DND-41 (cell line): ENCODE results near the gene NFX1.

Experiments
- ATAC-seq: fragments of 200-7000 bp; cut with Tn5 transposase; 3 replicates; pipeline ENCODE4 v1.9.1; 2021; ENCODE audit warnings: low read depth; ENCODE audit not compliant: insufficient read depth
- DNase-seq: peaks from one replicate; pipeline ENCODE4 v3.0.0-alpha.2; 2020
- H2AFZ ChIP-seq: 2 replicates; pipeline ENCODE4 v1.6.0; 2012; ENCODE audit warnings: low read depth, low read length
- H3K27ac ChIP-seq: 2 replicates; pipeline ENCODE4 v1.5.1; 2012; ENCODE audit warnings: low read length, inconsistent platforms
- H3K27me3 ChIP-seq: fragments of 200-600 bp; sonication (generic); 2 replicates; pipeline ENCODE4 v1.6.0; 2012; ENCODE audit warnings: low read length, mild to moderate bottlenecking, inconsistent platforms; ENCODE audit not compliant: insufficient read depth, poor library complexity
- H3K36me3 ChIP-seq: 2 replicates; pipeline ENCODE4 v1.5.1; 2012; ENCODE audit warnings: low read length, inconsistent platforms; ENCODE audit not compliant: insufficient read depth
- H3K4me1 ChIP-seq: 2 replicates; pipeline ENCODE4 v1.5.1; 2012; ENCODE audit warnings: mild to moderate bottlenecking, low read length; ENCODE audit not compliant: insufficient read depth
- H3K4me2 ChIP-seq: 2 replicates; pipeline ENCODE4 v1.6.0; 2012; ENCODE audit warnings: mild to moderate bottlenecking, moderate library complexity, low read length, inconsistent platforms; ENCODE audit not compliant: insufficient read depth
- H3K4me3 ChIP-seq, 2 experiments: fragments of 200-600 bp in 1 of 2; shearing (Covaris generic) in 1 of 2; 2 replicates each; pipeline ENCODE4 v1.5.1; 2012 to 2016; ENCODE audit warnings: inconsistent platforms in 2 of 2, low read length in 2 of 2, mild to moderate bottlenecking in 2 of 2, low read depth in 1 of 2, moderate library complexity in 1 of 2
- H3K79me2 ChIP-seq: 2 replicates; pipeline ENCODE4 v1.6.0; 2012; ENCODE audit warnings: low read length, inconsistent platforms; ENCODE audit not compliant: insufficient read depth
- H3K9ac ChIP-seq: 2 replicates; pipeline ENCODE4 v1.6.0; 2012; ENCODE audit warnings: low read depth, mild to moderate bottlenecking, inconsistent platforms, low read length, moderate library complexity
- H3K9me3 ChIP-seq: 2 replicates; pipeline ENCODE4 v1.5.1; 2012; ENCODE audit warnings: low read length, moderate library complexity, mild to moderate bottlenecking, inconsistent platforms; ENCODE audit not compliant: insufficient read depth, severe bottlenecking
- H4K20me1 ChIP-seq: 2 replicates; pipeline ENCODE4 v1.6.0; 2012; ENCODE audit warnings: low read length; ENCODE audit not compliant: insufficient read depth
- CTCF ChIP-seq: IDR thresholded peaks from 2 replicates; pipeline ENCODE4 v1.5.1; 2012; ENCODE audit warnings: borderline replicate concordance, low read length, moderate library complexity, mild to moderate bottlenecking; ENCODE audit not compliant: poor library complexity, severe bottlenecking; ENCODE audit errors: extremely low read depth
- EZH2 ChIP-seq: IDR thresholded peaks from 3 replicates; pipeline ENCODE4 v1.6.1; 2012; ENCODE audit warnings: borderline replicate concordance, low read depth, mild to moderate bottlenecking, moderate library complexity, low read length, inconsistent platforms; ENCODE audit not compliant: severe bottlenecking

Gene NFX1

DNA sequence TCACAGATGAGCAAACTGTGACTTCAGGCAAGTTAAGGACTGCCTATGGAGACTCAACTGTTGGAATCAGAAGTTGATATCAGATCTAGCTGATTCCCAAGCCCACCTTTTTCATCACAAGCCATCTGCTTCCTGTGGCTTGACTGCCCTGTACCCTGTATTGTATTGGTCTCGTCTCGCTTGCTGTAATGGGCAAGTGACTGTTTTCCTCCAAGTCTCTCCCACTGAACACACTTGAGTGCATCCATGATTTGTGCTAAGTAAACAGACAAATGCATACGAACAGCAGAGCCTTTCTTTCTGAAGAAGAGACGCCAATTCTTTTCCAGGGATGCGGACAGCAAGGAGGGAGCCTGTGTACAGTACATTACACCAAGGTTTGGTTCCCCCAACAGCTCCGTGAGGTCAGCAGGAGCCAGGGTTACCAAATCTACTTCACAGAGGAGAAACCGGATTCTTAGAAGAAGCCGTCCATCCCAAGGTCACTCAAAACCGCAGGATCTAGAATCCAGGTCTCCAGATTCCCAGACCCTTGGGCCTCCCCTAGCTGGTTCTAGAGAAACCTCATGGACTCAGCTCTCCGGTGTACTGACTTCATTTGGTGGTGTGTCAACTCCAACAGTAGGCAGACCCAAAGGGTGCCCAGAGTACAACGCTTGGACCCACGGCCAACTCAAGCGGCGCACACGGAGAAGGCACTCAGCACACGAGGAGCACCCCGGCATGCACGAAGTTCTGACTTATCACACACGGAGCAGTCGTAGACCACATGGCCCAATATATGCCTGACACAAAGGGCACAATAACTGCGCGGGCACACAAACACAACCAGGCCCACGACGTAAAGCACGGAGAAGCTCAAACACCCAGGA, 26.9 kb upstream of the NFX1 start:
- H3K27ac ChIP-seq, result peak overlapping the region; percentile 48
- H3K4me1 ChIP-seq, result peaks cover 36% of the 10 kb centered on the region
- peaks cover 2% of the 10 kb centered on the region; the same call in 1 of the 2 replicates for H4K20me1 ChIP-seq
- H3K27me3 ChIP-seq, result no peaks in the 10 kb centered on the region
- peak overlapping the region; percentile 94 for H3K9ac ChIP-seq
- peak overlapping the region; percentile 75 to 97 for H3K4me3 ChIP-seq
- H3K4me2 ChIP-seq, result peak overlapping the region; percentile 74
- peak overlapping the region; percentile 82 for H2AFZ ChIP-seq
- DNase-seq (peak; percentile 29), ATAC-seq (no peak)
- H3K36me3 ChIP-seq, result peaks cover 65% of the 10 kb centered on the region
- TF ChIP-seq EZH2, result no peak
- TF ChIP-seq CTCF, result no peak
- no peaks in the 10 kb centered on the region for H3K9me3 ChIP-seq
- H3K79me2 ChIP-seq, result peaks cover 55% of the 10 kb centered on the region

- peaks cover 59% of the 10 kb centered on the region for H3K36me3 ChIP-seq
- H2AFZ ChIP-seq, result peak overlapping the region; percentile 82
- peaks cover 2% of the 10 kb centered on the region; the same call in 1 of the 2 replicates for H4K20me1 ChIP-seq
- TF ChIP-seq CTCF (no peak), EZH2 (no peak)
- H3K9ac ChIP-seq, result peak overlapping the region; percentile 94
- H3K4me1 ChIP-seq, result peaks cover 36% of the 10 kb centered on the region
- H3K27ac ChIP-seq, result peak overlapping the region; percentile 48
- H3K9me3 ChIP-seq, result no peaks in the 10 kb centered on the region
- H3K79me2 ChIP-seq, result peaks cover 55% of the 10 kb centered on the region
- DNase-seq, result peak; percentile 50
- H3K4me2 ChIP-seq, result peak overlapping the region; percentile 74
- peak; percentile 18 for ATAC-seq
- H3K27me3 ChIP-seq, result no peaks in the 10 kb centered on the region
- peak overlapping the region; percentile 75 to 97 for H3K4me3 ChIP-seq
These were observed 26.3 kb upstream of the NFX1 start for GRCh38 chr9:33264003-33264472.

GRCh38 chr9:33264473-33265177, 25.7 kb upstream of the NFX1 start, which contains the start of the genes BAG1 and CHMP5:
Gene BAG1, minus strand, starts transcription at chr9:33264708.
Gene CHMP5, plus strand, starts transcription at chr9:33265049. Its CDS starts 30 bp downstream, at chr9:33265079.
- H3K79me2 ChIP-seq, result peaks cover 55% of the 10 kb centered on the region
- peaks cover 55% of the 10 kb centered on the region for H3K36me3 ChIP-seq

More at GRCh38 chr9:33264473-33265177, 25.7 kb upstream of the NFX1 start, which contains the start of the genes BAG1 and CHMP5:
- TF ChIP-seq CTCF (peak; percentile 37), EZH2 (no peak)
- H3K27me3 ChIP-seq, result no peaks in the 10 kb centered on the region
- H3K4me1 ChIP-seq, result peaks cover 36% of the 10 kb centered on the region
- peak within 1 kb of the TSS; percentile 94 for H3K9ac ChIP-seq
- H3K27ac ChIP-seq, result peak within 1 kb of the TSS; percentile 85
- peak; percentile 99 for DNase-seq
- peak within 1 kb of the TSS; percentile 75 to 97 for H3K4me3 ChIP-seq
- peak within 1 kb of the TSS; percentile 82 for H2AFZ ChIP-seq
- ATAC-seq, result peak; percentile 86
- no peaks in the 10 kb centered on the region for H3K9me3 ChIP-seq
- H3K4me2 ChIP-seq, result peak within 1 kb of the TSS; percentile 99
- peaks cover 2% of the 10 kb centered on the region; the same call in 1 of the 2 replicates for H4K20me1 ChIP-seq
